ENCODE measurements around the gene KMT2E.

Gene KMT2E

DNA sequence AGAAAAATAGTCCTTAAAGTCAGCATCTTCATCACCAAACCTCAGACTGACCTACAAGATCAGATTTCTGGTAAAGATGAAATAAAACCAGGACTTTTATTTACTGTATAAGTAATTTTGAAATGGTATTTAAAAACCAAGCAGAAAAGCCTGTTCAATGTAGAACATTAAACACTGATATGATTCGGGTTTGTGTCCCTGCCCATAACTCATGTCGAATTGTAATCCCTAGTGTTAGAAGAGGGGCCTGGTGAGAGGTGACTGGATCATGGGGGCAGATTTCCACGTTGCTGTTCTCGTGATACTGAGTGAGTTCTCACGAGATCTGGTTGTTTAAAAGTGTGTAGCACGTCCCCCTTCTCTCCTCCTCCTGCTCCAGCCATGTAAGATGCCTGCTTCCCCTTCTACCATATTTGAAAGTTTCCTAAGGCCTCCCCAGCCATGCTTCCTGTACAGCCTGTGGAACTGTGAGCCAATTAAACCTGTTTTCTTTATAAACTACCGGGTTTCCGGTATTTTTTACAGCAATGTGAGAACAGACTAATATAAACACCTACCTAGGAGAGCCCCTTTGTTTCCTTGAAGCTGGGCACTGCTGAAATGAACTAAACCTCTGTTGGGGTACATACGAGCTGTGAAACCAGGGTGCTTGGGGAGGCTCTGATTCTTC lies 120.1 kb downstream of the KMT2E start:
- no peak for DNase-seq

DNA sequence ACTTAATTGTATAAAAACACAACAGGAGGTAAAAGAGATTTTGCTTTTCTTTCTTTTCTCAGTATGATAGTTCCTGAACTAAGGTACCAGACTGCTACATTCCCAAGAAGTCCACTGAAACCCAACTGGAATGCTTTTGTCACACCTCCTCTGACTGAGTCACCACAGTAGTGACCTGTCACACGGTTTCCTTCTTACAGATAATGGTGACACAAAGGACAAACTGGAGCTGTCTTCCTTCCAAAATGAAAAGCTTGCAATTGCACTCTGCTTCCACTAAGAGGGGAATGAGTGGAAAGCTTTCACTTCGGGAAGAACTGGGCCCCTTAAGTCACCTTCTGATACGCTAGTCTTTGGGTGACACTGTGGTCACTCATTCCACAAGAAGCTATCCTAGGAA lies 122.2 kb downstream of the KMT2E start:
- no peak for DNase-seq

DNA sequence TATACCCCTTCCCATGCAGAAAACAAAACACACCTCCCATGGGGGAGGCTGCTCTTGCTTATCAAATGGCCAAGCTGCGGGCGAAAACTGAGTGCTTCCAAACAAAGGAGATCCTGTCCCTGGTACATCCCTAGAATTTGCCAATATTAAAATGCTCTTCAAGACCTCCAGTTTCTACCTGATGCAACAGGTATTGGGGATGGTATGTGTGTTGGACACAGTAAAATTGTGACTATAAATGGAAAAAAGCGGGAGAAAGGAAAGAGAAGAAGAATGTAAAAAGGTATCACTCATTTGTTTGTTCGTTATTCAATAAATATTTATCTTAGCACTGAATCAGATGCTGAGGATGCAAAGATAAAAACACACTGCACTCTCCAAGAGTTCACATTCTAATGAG lies 123.9 kb downstream of the KMT2E start:
- DNase-seq: no peak

DNA sequence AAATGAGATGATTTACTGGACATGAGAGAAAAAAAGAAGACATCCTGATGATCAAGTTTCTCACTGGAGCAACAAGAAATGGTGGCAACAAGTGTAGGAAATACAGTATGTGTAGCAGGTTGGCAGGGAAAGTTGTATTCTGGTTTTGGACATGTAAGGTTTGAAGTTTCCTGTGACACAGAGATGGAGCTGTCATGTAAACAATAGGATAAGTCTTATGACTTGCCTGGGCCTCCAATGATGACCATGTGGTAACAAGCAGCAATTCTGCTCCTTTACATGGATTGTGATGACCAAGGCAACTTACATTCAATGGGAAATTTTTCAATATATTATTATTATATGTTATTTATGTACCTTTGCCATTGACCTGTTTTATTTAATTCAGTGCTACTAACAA lies 125.4 kb downstream of the KMT2E start:
- no peak for DNase-seq

DNA sequence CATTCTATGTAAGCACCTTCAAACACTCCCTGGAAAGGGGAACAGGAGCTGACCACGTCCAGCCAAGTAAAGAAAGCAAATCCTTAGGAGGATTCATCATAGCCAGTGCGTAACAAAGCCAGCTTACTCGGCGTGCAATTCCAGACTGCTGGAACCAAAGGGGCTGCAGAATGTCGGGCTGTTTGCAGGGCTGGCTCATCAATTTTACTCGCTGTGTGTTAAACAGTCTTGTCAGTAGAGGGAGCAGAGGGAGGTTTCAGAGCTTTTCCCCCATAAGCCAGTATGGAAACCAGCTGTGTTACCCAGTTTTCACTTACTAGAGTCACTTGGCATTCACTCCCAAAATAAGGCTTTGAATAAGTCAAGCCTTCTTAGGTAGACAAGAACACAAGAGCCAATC lies 127.1 kb downstream of the KMT2E start:
- DNase-seq: peak; percentile 3

DNA sequence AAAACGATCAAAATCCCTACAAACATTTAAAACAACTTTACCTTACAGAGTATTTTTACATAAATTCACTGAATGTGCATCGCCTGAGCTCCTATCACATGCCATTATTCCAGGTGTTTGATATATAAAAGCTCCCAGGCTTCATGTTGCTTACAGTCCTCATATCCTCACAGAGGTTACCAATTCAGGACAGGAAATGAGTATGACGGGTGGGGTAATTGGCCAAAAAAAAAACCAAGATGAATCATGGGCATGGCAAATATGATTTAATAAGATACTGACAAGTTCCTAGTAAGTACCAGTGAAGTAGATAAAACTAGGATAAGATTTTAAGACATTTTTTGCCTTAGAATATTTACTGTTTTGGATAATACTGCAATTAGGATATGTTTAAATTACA lies 135.8 kb downstream of the KMT2E start:
- DNase-seq: no peak

DNA sequence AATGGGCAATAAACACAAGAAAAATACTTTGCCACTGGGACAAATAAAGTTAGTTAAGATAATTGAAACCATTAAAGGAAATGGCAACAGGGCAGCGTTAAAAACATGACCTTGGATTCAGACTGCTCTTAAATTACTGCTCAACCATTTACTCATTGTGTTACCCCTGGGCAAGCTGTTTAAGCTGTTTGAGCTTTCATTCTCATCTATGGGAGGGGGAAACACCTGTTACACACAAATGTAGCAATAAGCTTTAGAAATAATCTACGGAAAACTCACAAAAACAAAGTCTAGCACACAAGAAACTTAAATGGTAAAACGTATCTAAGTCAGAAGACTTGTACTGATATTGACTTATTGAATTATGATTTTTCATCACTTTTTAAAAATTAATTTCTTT lies 137.1 kb downstream of the KMT2E start:
- DNase-seq: no peak

DNA sequence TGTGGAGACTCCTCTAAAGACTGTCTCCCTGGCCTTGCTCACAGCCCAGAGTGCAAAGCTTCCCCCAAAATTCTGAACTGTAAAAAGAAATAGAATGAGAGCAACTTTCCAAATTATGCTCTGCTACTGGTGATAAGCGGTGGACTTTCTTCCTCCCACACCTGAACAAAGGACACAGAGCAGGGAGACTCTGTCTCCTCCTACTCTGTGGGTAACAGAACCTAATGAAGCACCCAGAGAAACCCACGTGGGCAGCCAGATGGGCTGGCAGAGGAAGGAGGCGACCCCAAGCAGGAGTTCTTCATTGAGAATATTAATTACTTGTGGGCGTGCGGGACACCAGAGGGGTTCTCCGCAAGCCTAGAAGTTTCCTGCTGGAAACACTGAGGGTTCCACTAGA lies 139.5 kb downstream of the KMT2E start:
- no peak for DNase-seq

DNA sequence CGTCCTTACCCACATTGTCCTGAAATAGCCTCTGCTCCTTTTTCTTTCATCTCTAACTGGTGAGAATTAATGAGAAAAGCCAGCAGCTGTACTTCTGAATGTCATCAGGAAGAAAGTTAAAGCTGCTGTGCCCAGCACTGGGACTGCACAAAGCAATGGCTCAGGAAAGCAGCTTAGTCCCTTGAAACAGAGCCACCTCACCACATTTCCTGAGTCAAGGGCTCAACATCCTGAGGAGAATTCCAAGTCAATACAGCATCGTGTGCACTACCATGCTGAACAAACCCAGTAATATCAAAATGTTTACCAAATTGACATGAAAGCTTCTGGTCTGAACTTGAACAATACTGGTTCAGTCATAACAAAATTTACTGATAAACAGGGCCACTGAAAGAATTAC lies 140.1 kb downstream of the KMT2E start:
- no peak for DNase-seq

DNA sequence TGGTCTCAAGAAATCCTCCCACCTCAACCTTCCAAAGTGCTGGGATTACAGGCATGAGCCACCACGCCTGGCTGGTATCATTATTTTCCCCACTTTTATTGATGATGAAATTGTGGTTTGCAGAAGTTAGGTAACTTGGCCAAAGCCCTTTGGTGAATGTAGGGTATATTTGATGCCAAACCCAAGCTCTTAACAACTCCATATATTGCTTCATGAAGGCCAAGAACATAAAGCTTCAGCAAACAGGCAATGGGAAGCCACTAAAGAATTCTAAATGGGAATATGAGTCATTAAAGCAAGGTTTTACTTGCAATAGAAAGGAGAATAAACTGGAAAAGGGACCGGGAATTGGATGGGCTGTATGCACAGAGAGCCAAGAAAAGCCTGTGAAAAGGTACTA lies 142.7 kb downstream of the KMT2E start:
- DNase-seq: no peak

DNA sequence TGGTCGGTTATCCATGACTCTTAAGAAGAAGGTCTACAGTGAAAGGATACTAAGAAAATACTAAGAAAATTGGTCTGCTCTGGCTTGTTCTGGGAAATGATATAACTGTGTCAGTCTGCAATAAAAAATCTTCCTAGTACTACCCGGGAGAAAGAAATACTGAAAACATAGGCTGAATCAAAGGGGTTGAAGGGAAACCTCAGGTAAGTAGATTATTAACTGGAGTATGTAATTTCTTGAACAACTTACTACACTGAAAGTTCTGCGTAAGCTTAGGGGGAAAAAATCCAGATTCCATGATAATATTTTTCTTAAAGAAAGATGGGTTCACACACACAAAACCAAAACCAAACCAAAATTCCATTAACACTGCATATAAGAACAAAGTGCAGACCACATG lies 143.3 kb downstream of the KMT2E start:
- DNase-seq: no peak

DNA sequence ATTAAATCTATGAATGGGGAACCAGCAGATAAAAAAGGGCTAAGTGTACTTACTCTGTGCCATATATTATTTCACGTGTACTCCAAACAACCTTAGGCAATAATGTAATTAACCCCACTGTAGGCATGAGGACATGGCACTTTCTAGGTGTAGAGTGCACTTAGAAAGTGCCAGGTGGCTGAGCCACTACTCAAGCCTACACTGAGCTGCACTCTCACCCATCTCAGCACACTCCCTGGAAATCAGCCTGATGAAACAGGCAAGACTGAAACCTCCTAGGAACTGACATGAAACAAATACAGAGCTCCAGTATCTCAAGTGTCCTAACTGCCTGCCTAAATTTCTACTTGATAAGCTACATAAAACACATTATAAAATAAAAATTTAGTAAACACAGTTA lies 147.4 kb downstream of the KMT2E start:
- DNase-seq: no peak

All from NCI-H524 treated with DMSO at 0.1 percent for 48 hours (cell line).